K562 (cell line): ENCODE data around the gene SMG7. TPM values are rescaled to one million over a fixed set of nuclear protein-coding genes. Genes with fewer than 3 reads are reported as not detected.

Source experiments
- CBX5 ChIP-seq: IDR thresholded peaks from 2 replicates; pipeline ENCODE4 v1.6.1; 2014; ENCODE audit warnings: low read depth, borderline replicate concordance
- ETS1 ChIP-seq: conservative IDR thresholded peaks from 2 replicates; pipeline ENCODE4 v1.6.1; 2011; ENCODE audit warnings: low read depth, mild to moderate bottlenecking, low read length; ENCODE audit not compliant: control insufficient read depth
- FOSL1 ChIP-seq: fragments of 200-800 bp; sonication (Bioruptor generic); conservative IDR thresholded peaks from 2 replicates; pipeline ENCODE4 v1.6.1; 2016; ENCODE audit warnings: missing genetic modification characterization, missing compliant biosample characterization
- HMGN3 ChIP-seq: IDR thresholded peaks from 2 replicates; pipeline ENCODE4 v1.6.1; 2011; ENCODE audit warnings: borderline replicate concordance, low read depth, mild to moderate bottlenecking, mixed read lengths, low read length; ENCODE audit not compliant: insufficient read length; ENCODE audit errors: extremely low read depth
- KAT7 ChIP-seq: sonication (generic); formaldehyde crosslinking; IDR thresholded peaks from 2 replicates; pipeline ENCODE4 v1.8.0; 2022; ENCODE audit warnings: missing genetic modification reagents, mild to moderate bottlenecking, borderline replicate concordance
- NCOA6 ChIP-seq: fragments of 450-650 bp; IDR thresholded peaks from 2 replicates; pipeline ENCODE4 v1.6.1; 2017; ENCODE audit warnings: mild to moderate bottlenecking
- NFRKB ChIP-seq: fragments of 450-650 bp; IDR thresholded peaks from 2 replicates; pipeline ENCODE4 v1.6.1; 2016; ENCODE audit warnings: low read depth
- NONO ChIP-seq, 2 experiments: fragments of 200-400 bp in 1 of 2; fragments of 450-650 bp in 1 of 2; formaldehyde crosslinking in 1 of 2; IDR thresholded peaks; 2 replicates each; pipeline ENCODE4 v1.6.1; 2017; ENCODE audit warnings: low read depth in 2 of 2, mild to moderate bottlenecking in 2 of 2, moderate library complexity in 2 of 2, low read length in 1 of 2
- NUFIP1 ChIP-seq: fragments of 450-650 bp; IDR thresholded peaks from 2 replicates; pipeline ENCODE4 v1.6.1; 2018; ENCODE audit not compliant: partially characterized antibody
- SMAD4 ChIP-seq: fragments of 250-450 bp; sonication (Bioruptor Pico); conservative IDR thresholded peaks from 2 replicates; pipeline ENCODE4 v1.8.0; 2021; ENCODE audit warnings: inconsistent platforms, mild to moderate bottlenecking, moderate library complexity
- SPI1 ChIP-seq: IDR thresholded peaks from 2 replicates; pipeline ENCODE4 v1.6.1; 2011; ENCODE audit warnings: low read depth, low read length, control low read depth, borderline replicate concordance
- TAF1 ChIP-seq: IDR thresholded peaks from 2 replicates; pipeline ENCODE4 v1.6.1; 2011; ENCODE audit warnings: mild to moderate bottlenecking, low read length, moderate library complexity; ENCODE audit not compliant: insufficient read depth, control insufficient read depth, severe bottlenecking; ENCODE audit errors: extremely low read depth
- TAL1 ChIP-seq: fragments of 450-650 bp; IDR thresholded peaks from 2 replicates; pipeline ENCODE4 v1.6.1; 2016; ENCODE audit warnings: mild to moderate bottlenecking
- TCF3 ChIP-seq: sonication (generic); formaldehyde crosslinking; IDR thresholded peaks from 2 replicates; pipeline ENCODE4 v1.4.0; 2020; ENCODE audit warnings: mild to moderate bottlenecking, missing genetic modification reagents
- ZBED1 ChIP-seq: IDR thresholded peaks from 2 replicates; pipeline ENCODE4 v1.6.1; 2014
- ZFP1 ChIP-seq: fragments of 450-650 bp; formaldehyde crosslinking; IDR thresholded peaks from 2 replicates; pipeline ENCODE4 v1.4.0; 2020; ENCODE audit warnings: mild to moderate bottlenecking, mixed read lengths
- ZNF175 ChIP-seq: fragments of 200-800 bp; sonication (Bioruptor generic); IDR thresholded peaks from 2 replicates; pipeline ENCODE4 v1.6.1; 2016; ENCODE audit warnings: low read depth, mild to moderate bottlenecking, missing genetic modification characterization, missing compliant biosample characterization
- ZNF444 ChIP-seq: fragments of 250-450 bp; sonication (Bioruptor Pico); IDR thresholded peaks from 2 replicates; pipeline ENCODE4 v1.4.0; 2020; ENCODE audit warnings: mild to moderate bottlenecking, moderate library complexity
- polyA plus RNA-seq, 8 experiments: library from polyadenylated mRNA; depleted of rRNA in 4 of 8; stranded (reverse) in 5 of 8; unstranded in 3 of 8; fragments of >200 nt; fragmentation: Nextera tagmentation in 2 of 8; fragmentation: Illumina TruSeq in 1 of 8; extraction: Ambion mirVana in 2 of 8; extraction: Trizol in 1 of 8; gene quantifications; 2 replicates each; pipeline versions ENCODE4 v1.2.1 to v1.2.3, GENCODE V29; 2011 to 2014; ENCODE audit warnings: inconsistent platforms in 1 of 8, missing spikeins in 1 of 8
- total RNA-seq, 7 experiments: library from RNA; depleted of rRNA in 6 of 7; stranded (reverse); fragments of >200 nt in 6 of 7; fragmentation: Illumina TruSeq in 2 of 7; extraction: Trizol in 2 of 7; gene quantifications; 2 replicates each; pipeline versions ENCODE4 v1.2.1 to v1.2.3, GENCODE V29; 2011 to 2021; ENCODE audit warnings: low replicate concordance in 1 of 7
- TF ChIP-seq, protein P1 (sequence below): sonication (generic); formaldehyde crosslinking; IDR thresholded peaks from 2 replicates; pipeline ENCODE4 v1.8.0; 2022; ENCODE audit warnings: missing genetic modification reagents, mild to moderate bottlenecking, moderate library complexity, borderline replicate concordance
- TF ChIP-seq, protein P2 (sequence below): fragments of 450-650 bp; IDR thresholded peaks from 2 replicates; pipeline ENCODE4 v1.6.1; 2018; ENCODE audit not compliant: partially characterized antibody
- TF ChIP-seq, protein P3 (sequence below): fragments of 250-450 bp; sonication (Bioruptor Pico); IDR thresholded peaks from 2 replicates; pipeline ENCODE4 v1.8.0; 2021; ENCODE audit warnings: mild to moderate bottlenecking, moderate library complexity

Gene SMG7
- total and polyA plus RNA-seq, 9 of the 15 experiments (the other 6 are each of a cell fraction or from before 2014, with no cell fraction given) = 12.4 to 74.6 (median 29.0) TPM

DNA sequence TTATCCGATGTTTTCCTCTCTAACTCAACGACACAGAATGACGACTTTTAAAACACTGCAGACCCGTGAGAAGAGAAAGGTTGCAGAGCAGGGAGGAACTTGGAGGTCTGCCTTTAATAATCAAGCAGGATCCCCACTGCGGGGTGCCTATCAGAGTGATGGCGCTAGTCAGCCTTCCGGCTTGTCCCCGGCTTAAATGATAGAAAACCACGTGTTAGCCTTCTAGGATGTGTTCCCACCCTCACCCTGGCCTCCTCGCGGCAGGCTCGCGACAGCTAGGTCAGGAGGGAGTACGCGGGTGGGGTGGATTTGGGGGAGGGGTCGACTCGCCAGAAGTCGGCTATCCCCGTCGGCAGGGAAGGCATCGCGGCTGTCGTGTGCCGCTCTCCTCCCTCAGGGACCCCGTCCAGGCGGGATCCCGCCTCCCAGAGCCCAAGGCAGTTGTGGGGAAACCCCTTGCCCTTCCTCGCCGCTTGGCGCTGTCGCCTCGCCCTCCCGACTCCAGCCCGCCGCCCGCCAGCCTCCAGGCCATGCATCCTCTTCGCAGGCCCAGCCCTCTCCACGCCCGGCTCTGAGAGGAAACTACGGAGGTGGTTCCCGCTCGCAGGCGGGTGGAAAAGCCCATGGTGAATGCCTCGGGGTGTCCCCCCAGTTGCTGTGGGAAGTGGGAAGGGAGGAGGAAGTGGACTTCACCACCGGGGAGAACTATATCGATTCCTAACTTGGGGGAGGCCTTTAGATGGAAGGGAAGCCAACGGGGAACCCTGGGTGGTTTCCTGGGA lies 1.1 kb upstream of the SMG7 start (continued):
- no peak; the same call in 1 of the 2 replicates for TF ChIP-seq NCOA6
- TF ChIP-seq NFRKB = peak; percentile 51
- TF ChIP-seq ZNF444 = no peak
- TF ChIP-seq ZNF175 (CRISPR knock-in tag) = no peak
- TF ChIP-seq, protein P1, sequence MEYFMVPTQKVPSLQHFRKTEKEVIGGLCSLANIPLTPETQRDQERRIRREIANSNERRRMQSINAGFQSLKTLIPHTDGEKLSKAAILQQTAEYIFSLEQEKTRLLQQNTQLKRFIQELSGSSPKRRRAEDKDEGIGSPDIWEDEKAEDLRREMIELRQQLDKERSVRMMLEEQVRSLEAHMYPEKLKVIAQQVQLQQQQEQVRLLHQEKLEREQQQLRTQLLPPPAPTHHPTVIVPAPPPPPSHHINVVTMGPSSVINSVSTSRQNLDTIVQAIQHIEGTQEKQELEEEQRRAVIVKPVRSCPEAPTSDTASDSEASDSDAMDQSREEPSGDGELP = peak; percentile 64; the same call in 1 of the 2 replicates
- no peak for TF ChIP-seq NONO (IDR thresholded peaks at IDR 0.05; ENCODE audit: low read depth in 2 of 2, low read length in 1 of 2)
- TF ChIP-seq, protein P2, sequence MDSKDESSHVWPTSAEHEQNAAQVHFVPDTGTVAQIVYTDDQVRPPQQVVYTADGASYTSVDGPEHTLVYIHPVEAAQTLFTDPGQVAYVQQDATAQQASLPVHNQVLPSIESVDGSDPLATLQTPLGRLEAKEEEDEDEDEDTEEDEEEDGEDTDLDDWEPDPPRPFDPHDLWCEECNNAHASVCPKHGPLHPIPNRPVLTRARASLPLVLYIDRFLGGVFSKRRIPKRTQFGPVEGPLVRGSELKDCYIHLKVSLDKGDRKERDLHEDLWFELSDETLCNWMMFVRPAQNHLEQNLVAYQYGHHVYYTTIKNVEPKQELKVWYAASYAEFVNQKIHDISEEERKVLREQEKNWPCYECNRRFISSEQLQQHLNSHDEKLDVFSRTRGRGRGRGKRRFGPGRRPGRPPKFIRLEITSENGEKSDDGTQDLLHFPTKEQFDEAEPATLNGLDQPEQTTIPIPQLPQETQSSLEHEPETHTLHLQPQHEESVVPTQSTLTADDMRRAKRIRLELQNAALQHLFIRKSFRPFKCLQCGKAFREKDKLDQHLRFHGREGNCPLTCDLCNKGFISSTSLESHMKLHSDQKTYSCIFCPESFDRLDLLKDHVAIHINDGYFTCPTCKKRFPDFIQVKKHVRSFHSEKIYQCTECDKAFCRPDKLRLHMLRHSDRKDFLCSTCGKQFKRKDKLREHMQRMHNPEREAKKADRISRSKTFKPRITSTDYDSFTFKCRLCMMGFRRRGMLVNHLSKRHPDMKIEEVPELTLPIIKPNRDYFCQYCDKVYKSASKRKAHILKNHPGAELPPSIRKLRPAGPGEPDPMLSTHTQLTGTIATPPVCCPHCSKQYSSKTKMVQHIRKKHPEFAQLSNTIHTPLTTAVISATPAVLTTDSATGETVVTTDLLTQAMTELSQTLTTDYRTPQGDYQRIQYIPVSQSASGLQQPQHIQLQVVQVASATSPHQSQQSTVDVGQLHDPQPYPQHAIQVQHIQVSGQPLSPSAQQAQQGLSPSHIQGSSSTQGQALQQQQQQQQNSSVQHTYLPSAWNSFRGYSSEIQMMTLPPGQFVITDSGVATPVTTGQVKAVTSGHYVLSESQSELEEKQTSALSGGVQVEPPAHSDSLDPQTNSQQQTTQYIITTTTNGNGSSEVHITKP = peak; percentile 90
- TF ChIP-seq TCF3 (CRISPR knock-in tag) = no peak
- TF ChIP-seq ETS1 = no peak; the same call in 1 of the 2 replicates
- no peak for TF ChIP-seq ZFP1
- TF ChIP-seq TAF1 = peak; percentile 56
- 0 out of 2 replicates have a peak, but pooled peaks have one; percentile 20 for TF ChIP-seq KAT7 (CRISPR knock-in tag)
- 0 out of 2 replicates have a peak, but pooled peaks have one; percentile 52 for TF ChIP-seq ZBED1
- TF ChIP-seq TAL1 = no peak
- TF ChIP-seq, protein P3, sequence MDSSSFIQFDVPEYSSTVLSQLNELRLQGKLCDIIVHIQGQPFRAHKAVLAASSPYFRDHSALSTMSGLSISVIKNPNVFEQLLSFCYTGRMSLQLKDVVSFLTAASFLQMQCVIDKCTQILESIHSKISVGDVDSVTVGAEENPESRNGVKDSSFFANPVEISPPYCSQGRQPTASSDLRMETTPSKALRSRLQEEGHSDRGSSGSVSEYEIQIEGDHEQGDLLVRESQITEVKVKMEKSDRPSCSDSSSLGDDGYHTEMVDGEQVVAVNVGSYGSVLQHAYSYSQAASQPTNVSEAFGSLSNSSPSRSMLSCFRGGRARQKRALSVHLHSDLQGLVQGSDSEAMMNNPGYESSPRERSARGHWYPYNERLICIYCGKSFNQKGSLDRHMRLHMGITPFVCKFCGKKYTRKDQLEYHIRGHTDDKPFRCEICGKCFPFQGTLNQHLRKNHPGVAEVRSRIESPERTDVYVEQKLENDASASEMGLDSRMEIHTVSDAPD (CRISPR knock-in tag) = no peak
- TF ChIP-seq FOSL1 (tag) = no peak
- TF ChIP-seq HMGN3 = peak; percentile 67
- TF ChIP-seq CBX5 = 0 out of 2 replicates have a peak, but pooled peaks have one; percentile 13
- no peak for TF ChIP-seq SPI1
- no peak for TF ChIP-seq NUFIP1
- TF ChIP-seq SMAD4 = no peak
